ENCODE measurements around the gene TPK1. TPM values are rescaled to one million over a fixed set of nuclear protein-coding genes. Genes with fewer than 3 reads are reported as not detected.

Gene TPK1
- total RNA-seq, 1 donor from 2014 or later: 2.2 TPM

DNA sequence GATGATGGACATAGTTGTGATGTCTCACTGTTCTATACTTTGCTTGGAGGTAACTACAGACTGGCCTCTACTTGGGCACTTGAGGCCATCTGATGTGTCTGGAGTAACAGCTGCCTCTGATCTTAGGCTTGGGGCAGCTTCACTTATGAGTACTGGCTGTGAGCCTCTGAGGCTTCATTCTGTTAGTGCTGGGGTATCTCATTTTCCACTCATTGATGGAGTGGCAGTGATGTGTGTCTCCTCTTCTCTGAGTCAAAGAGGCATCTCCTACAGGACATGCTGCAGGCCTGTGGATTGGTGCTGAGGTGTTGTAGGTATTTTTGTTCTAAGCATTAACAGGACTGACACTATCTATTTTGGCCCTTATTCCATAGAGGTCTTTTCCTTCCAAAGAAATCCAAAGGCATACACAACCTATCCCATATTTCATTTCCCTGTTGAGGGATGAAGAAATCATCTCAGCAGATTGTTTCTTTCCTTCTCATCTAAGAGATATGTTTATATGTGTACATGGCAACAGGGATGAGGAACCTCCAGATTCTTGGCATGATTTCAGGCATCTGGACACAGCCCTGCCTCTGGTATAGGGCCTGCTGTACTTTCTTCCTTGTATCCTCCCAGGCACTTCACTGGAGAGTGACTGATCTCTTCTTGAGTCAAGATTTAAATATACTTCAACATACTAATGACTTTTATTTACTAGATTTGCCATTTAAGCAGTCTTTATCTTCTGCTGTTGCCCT lies 366.7 kb downstream of the TPK1 start:
- Mint-ChIP-seq H3K27ac (ENCODE audit: unreplicated experiment) (no peak overlapping the region), H3K27me3 (ENCODE audit: low read depth, unreplicated experiment) (peaks cover 2% of the 10 kb centered on the region), H3K4me3 (ENCODE audit: unreplicated experiment) (no peak overlapping the region), H3K36me3 (ENCODE audit: low read depth, unreplicated experiment) (no peaks in the 10 kb centered on the region), H3K4me1 (ENCODE audit: low read depth, unreplicated experiment) (no peaks in the 10 kb centered on the region), H3K9me3 (ENCODE audit: unreplicated experiment) (no peaks in the 10 kb centered on the region)
- H3K27me3 ChIP-seq (ENCODE audit: insufficient read depth, low read length): no peaks in the 10 kb centered on the region
- no peak overlapping the region for H3K4me3 ChIP-seq (ENCODE audit: insufficient read depth, low read depth, low read length)
- no peak for TF ChIP-seq CTCF (IDR thresholded peaks at IDR 0.05; ENCODE audit: insufficient read depth, low read depth, low read length)
- no peaks in the 10 kb centered on the region for H3K9me3 ChIP-seq (ENCODE audit: insufficient read depth, low read depth, low read length)
- DNase-seq (ENCODE audit: low read depth) (no peak), FAIRE-seq (no peak)
- H3K9ac ChIP-seq (ENCODE audit: low read length): no peak overlapping the region
- H3K36me3 ChIP-seq (ENCODE audit: insufficient read depth, low read length): no peaks in the 10 kb centered on the region
- H3K4me1 ChIP-seq (ENCODE audit: insufficient read depth, low read length): no peaks in the 10 kb centered on the region
- H3K79me2 ChIP-seq (ENCODE audit: insufficient read depth, low read length): no peaks in the 10 kb centered on the region
- no peaks in the 10 kb centered on the region for H4K20me1 ChIP-seq (ENCODE audit: insufficient read depth, low read length)
- H2AFZ ChIP-seq (ENCODE audit: low read depth, low read length): no peak overlapping the region
- no peak overlapping the region for H3K4me2 ChIP-seq (ENCODE audit: low read length)
- H3K27ac ChIP-seq (ENCODE audit: low read depth, low read length): no peak overlapping the region

DNA sequence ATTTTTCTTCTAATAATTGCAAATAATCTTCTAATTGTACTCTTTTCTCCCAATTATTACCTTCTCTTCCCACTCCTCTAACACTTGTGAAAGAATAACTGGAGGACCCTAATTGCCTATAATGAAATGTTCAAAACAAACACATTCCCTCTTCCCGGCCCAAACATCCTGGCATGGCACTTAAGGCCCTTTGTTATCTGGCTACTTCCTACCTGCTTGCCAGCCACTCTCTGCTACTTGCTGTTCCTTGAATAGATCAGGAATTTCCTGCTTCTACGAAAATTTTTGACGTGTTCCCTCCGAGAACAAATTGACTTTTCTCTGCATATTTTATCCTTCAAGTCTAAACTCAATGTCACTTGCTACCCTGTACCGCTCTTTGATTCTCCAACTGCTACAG lies 376.2 kb downstream of the TPK1 start:
- no peaks in the 10 kb centered on the region for H4K20me1 ChIP-seq (ENCODE audit: insufficient read depth, low read length)
- H3K4me1 Mint-ChIP-seq (ENCODE audit: low read depth, unreplicated experiment): no peaks in the 10 kb centered on the region
- H3K27ac Mint-ChIP-seq (ENCODE audit: unreplicated experiment): no peak overlapping the region
- H3K9me3 Mint-ChIP-seq (ENCODE audit: unreplicated experiment): peaks cover 2% of the 10 kb centered on the region
- H3K36me3 ChIP-seq (ENCODE audit: insufficient read depth, low read length): no peaks in the 10 kb centered on the region
- no peaks in the 10 kb centered on the region for H3K9me3 ChIP-seq (ENCODE audit: insufficient read depth, low read depth, low read length)
- H3K4me1 ChIP-seq (ENCODE audit: insufficient read depth, low read length): no peaks in the 10 kb centered on the region
- FAIRE-seq (no peak), DNase-seq (ENCODE audit: low read depth) (no peak)
- H3K9ac ChIP-seq (ENCODE audit: low read length): no peak overlapping the region
- no peak overlapping the region for H3K4me3 Mint-ChIP-seq (ENCODE audit: unreplicated experiment)
- no peak overlapping the region for H2AFZ ChIP-seq (ENCODE audit: low read depth, low read length)
- no peaks in the 10 kb centered on the region for H3K27me3 ChIP-seq (ENCODE audit: insufficient read depth, low read length)
- H3K27ac ChIP-seq (ENCODE audit: low read depth, low read length): no peak overlapping the region
- TF ChIP-seq CTCF (IDR thresholded peaks at IDR 0.05; ENCODE audit: insufficient read depth, low read depth, low read length): no peak
- TF ChIP-seq EZH2 (IDR thresholded peaks at IDR 0.05; ENCODE audit: insufficient read depth, low read length): no peak
- no peak overlapping the region for H3K4me2 ChIP-seq (ENCODE audit: low read length)
- no peaks in the 10 kb centered on the region for H3K27me3 Mint-ChIP-seq (ENCODE audit: low read depth, unreplicated experiment)
- no peak overlapping the region for H3K4me3 ChIP-seq (ENCODE audit: insufficient read depth, low read depth, low read length)
- H3K79me2 ChIP-seq (ENCODE audit: insufficient read depth, low read length): no peaks in the 10 kb centered on the region
- no peaks in the 10 kb centered on the region for H3K36me3 Mint-ChIP-seq (ENCODE audit: low read depth, unreplicated experiment)

DNA sequence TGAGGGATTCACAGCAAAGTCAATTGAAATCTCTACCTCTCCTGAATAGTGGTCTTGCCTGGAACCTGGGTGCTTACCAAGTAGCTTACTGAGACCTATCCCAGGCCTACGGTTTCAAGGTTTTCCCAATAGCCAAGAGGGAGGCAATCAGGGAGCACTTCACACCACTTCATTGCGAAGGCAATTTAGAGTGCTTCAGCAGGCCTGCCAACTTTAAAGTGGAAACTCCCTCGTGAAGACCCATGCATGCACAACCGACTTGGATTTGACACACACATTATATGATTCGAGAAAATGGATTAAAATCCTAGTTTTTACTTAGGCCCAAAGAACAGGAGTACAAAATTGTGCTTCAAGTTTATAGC lies 380.8 kb downstream of the TPK1 start:
- Mint-ChIP-seq H3K27ac (ENCODE audit: unreplicated experiment) (no peak overlapping the region), H3K4me1 (ENCODE audit: low read depth, unreplicated experiment) (no peaks in the 10 kb centered on the region), H3K36me3 (ENCODE audit: low read depth, unreplicated experiment) (no peaks in the 10 kb centered on the region), H3K4me3 (ENCODE audit: unreplicated experiment) (no peak overlapping the region), H3K9me3 (ENCODE audit: unreplicated experiment) (peaks cover 2% of the 10 kb centered on the region), H3K27me3 (ENCODE audit: low read depth, unreplicated experiment) (no peaks in the 10 kb centered on the region)
- DNase-seq (ENCODE audit: low read depth) (no peak), FAIRE-seq (no peak)
- no peak overlapping the region for H2AFZ ChIP-seq (ENCODE audit: low read depth, low read length)
- H3K36me3 ChIP-seq (ENCODE audit: insufficient read depth, low read length): no peaks in the 10 kb centered on the region
- TF ChIP-seq EZH2 (IDR thresholded peaks at IDR 0.05; ENCODE audit: insufficient read depth, low read length) (no peak), CTCF (IDR thresholded peaks at IDR 0.05; ENCODE audit: insufficient read depth, low read depth, low read length) (no peak)
- no peaks in the 10 kb centered on the region for H3K9me3 ChIP-seq (ENCODE audit: insufficient read depth, low read depth, low read length)
- no peaks in the 10 kb centered on the region for H3K79me2 ChIP-seq (ENCODE audit: insufficient read depth, low read length)
- no peak overlapping the region for H3K27ac ChIP-seq (ENCODE audit: low read depth, low read length)
- H4K20me1 ChIP-seq (ENCODE audit: insufficient read depth, low read length): no peaks in the 10 kb centered on the region
- H3K4me3 ChIP-seq (ENCODE audit: insufficient read depth, low read depth, low read length): no peak overlapping the region
- H3K4me1 ChIP-seq (ENCODE audit: insufficient read depth, low read length): no peaks in the 10 kb centered on the region
- H3K9ac ChIP-seq (ENCODE audit: low read length): no peak overlapping the region
- no peaks in the 10 kb centered on the region for H3K27me3 ChIP-seq (ENCODE audit: insufficient read depth, low read length)
- no peak overlapping the region for H3K4me2 ChIP-seq (ENCODE audit: low read length)

Data from astrocyte (in vitro differentiated cells and primary cell).